Activated T-helper 1 cell treated with Interleukin-2 at 50 U/mL for 16 hours (primary cell): Measurements from ENCODE around the gene CPSF7.

ENCODE experiments used
- DNase-seq: peaks from one replicate; pipeline ENCODE4 v3.0.0-alpha.2; 2020; ENCODE audit warnings: low read depth

Gene CPSF7

GRCh38 chr11:61357233-61357893 lies 72.4 kb downstream of the CPSF7 start:
- DNase-seq, result no peak

- no peak for DNase-seq
Observed at GRCh38 chr11:61356706-61357105, 73.1 kb downstream of the CPSF7 start.

- DNase-seq, result no peak
Observed at GRCh38 chr11:61354208-61354607, 75.6 kb downstream of the CPSF7 start.

- DNase-seq, result no peak
Observed at GRCh38 chr11:61353131-61354067, 76.4 kb downstream of the CPSF7 start.
